Rectal smooth muscle tissue (tissue), 1 donor: ENCODE measurements around the gene LCN12.

Experiments used
- H3K27ac ChIP-seq: one replicate; pipeline ENCODE4 v1.7.0; 2013; ENCODE audit warnings: low read depth, low read length, inconsistent platforms
- H3K27me3 ChIP-seq: one replicate; pipeline ENCODE4 v1.7.0; 2013; ENCODE audit warnings: low read length; ENCODE audit not compliant: control insufficient read depth, insufficient read depth
- H3K36me3 ChIP-seq: one replicate; pipeline ENCODE4 v1.7.0; 2013; ENCODE audit warnings: low read length; ENCODE audit not compliant: control insufficient read depth, insufficient read depth
- H3K4me1 ChIP-seq: one replicate; pipeline ENCODE4 v1.7.0; 2013; ENCODE audit warnings: low read length; ENCODE audit not compliant: control insufficient read depth, insufficient read depth
- H3K4me3 ChIP-seq: one replicate; pipeline ENCODE4 v1.7.0; 2013; ENCODE audit warnings: low read length
- H3K9ac ChIP-seq: one replicate; pipeline ENCODE4 v1.7.0; 2013; ENCODE audit warnings: low read length

Gene LCN12

DNA sequence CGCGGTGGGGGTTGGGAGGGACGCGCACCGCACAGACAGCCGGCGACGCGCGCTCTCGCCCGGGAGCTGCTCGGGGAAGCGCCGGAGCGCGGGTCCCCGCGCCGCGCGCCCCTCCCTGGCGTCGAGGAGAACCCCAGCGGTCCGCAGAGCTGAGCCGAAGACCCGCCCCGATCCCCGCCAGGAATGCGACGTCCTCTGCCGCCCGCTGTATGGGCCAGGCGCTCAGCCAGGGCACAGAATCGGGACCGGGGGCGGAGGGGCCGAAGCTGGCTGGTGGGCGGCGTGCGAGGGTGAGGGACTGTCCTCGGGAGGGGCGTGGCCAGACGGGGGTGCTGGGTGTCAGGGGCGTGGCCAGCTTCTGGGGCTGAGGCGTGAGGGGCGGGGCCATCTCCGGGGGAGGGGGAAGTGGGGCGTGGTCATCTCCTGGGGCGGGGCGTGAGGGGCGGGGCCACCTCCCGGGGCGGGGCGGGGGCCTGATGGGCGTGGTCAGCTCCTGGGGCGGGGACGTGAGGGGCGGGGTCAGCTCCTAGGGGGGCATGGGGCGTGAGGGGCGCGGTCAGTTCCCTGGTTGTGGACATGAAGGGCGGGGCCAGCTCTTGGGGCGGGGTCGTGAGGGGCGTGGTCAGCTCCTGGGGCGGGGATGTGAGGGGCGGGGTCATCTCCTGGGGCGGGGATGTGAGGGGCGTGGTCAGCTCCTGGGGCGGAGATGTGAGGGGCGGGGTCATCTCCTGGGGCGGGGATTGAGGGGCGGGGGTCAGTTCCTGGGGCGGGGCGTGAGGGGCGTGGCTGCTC, 26.2 kb downstream of the LCN12 start:
- H3K4me3 ChIP-seq = peak overlapping the region; percentile 51
- H3K27ac ChIP-seq = no peak overlapping the region
- H3K27me3 ChIP-seq = peaks cover 9% of the 10 kb centered on the region
- H3K9ac ChIP-seq = no peak overlapping the region
- H3K36me3 ChIP-seq = no peaks in the 10 kb centered on the region
- no peaks in the 10 kb centered on the region for H3K4me1 ChIP-seq

DNA sequence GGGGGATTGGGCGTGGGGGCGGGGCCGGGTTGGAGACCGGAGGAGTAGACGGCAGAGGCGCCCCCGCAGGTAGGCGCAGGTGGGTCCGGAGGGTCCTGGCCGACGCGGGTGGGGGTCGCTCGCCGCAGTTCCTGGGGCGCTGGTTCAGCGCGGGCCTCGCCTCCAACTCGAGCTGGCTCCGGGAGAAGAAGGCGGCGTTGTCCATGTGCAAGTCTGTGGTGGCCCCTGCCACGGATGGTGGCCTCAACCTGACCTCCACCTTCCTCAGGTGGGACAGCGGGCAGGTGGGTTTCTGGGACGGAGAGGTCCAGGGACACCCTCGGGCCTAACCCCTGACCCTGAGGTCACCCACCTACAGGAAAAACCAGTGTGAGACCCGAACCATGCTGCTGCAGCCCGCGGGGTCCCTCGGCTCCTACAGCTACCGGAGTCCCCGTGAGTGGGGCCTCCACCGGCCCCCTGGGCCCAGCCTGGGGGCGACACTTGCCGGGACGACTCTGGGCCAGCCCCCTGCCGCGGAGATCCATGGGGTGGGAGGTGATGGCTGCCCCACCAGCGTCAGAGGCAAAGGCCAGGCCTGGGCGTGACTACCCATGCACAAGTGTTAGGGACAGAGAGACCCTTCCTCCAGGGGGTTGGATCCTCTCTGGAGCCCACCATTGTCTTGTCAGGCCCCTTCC, 26.9 kb downstream of the LCN12 start:
- Histone ChIP-seq H3K36me3 (no peaks in the 10 kb centered on the region), H3K4me3 (no peak overlapping the region), H3K9ac (no peak overlapping the region), H3K27ac (no peak overlapping the region), H3K27me3 (peaks cover 9% of the 10 kb centered on the region), H3K4me1 (no peaks in the 10 kb centered on the region)

DNA sequence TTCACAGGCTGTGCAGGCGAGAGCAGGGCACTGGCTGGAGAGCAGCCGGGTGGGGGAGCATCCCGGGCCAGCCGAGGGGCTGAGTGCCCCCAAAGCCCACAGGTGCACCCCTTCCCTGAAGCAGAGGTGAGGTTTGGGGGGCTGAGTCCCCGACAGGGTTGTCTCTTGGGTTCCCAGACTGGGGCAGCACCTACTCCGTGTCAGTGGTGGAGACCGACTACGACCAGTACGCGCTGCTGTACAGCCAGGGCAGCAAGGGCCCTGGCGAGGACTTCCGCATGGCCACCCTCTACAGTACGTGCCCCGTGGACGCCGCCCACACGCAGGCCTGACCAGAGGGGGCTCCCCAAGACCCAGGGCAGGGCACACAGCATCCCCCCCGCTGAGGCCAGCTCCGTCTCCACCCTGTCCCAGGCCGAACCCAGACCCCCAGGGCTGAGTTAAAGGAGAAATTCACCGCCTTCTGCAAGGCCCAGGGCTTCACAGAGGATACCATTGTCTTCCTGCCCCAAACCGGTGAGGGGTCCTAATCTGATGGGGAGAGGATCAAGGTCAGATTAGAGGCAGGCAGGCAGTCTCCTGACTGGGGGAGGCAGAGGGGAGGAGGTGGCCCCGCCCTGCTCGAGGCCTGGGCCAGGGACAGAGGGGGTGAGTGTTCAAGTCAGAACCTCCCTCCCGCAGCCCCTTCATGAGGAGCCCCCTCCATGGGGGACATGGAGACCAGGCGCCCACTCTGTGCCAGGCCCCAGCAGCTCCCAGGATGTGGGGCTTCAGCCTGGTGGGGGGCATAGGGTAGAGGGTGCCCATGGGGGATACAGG, 27.9 kb downstream of the LCN12 start:
- H3K4me3 ChIP-seq = no peak overlapping the region
- H3K36me3 ChIP-seq = no peaks in the 10 kb centered on the region
- H3K27me3 ChIP-seq = peaks cover 13% of the 10 kb centered on the region
- H3K4me1 ChIP-seq = no peaks in the 10 kb centered on the region
- H3K27ac ChIP-seq = no peak overlapping the region
- H3K9ac ChIP-seq = no peak overlapping the region

DNA sequence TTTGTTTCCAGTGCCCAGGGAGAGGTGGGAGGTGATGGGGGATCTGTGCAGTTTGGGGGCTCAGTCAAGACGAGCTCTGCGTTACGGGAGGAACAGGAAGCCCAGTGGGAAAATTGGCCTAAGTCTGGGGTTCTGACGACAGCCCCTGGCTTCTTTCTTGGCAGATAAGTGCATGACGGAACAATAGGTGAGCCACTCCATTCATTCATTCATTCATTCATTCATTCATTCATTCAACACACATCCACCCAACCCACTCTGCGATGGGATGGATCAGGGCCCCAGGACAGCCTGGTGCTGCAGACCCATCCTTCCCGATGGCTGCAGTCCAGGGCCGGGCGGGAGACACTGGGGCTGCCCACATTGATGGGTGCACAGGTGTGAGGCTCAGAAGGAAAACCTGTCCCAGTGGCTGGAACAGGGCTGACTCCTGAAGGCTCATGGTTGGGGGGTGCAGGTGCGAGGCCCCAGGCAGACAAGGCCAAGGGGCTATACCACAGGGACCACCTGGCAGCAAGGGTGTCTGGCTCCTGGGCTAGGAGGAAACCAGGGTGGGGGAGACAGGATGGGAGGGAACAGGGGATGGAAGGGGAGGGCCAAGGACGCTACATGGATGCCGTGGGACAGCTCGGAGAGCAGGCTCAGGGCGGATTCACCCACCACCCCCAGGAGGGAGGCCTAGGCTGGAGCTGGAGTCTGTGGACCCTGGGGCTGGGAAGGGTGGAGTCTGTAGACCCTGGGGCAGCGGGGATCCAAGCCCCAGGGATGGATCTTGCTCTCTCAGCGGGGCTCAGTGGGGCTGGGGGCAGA, 28.8 kb downstream of the LCN12 start:
- H3K36me3 ChIP-seq = no peaks in the 10 kb centered on the region
- no peak overlapping the region for H3K9ac ChIP-seq
- no peak overlapping the region for H3K4me3 ChIP-seq
- H3K27ac ChIP-seq = no peak overlapping the region
- H3K27me3 ChIP-seq = peaks cover 19% of the 10 kb centered on the region
- no peaks in the 10 kb centered on the region for H3K4me1 ChIP-seq

DNA sequence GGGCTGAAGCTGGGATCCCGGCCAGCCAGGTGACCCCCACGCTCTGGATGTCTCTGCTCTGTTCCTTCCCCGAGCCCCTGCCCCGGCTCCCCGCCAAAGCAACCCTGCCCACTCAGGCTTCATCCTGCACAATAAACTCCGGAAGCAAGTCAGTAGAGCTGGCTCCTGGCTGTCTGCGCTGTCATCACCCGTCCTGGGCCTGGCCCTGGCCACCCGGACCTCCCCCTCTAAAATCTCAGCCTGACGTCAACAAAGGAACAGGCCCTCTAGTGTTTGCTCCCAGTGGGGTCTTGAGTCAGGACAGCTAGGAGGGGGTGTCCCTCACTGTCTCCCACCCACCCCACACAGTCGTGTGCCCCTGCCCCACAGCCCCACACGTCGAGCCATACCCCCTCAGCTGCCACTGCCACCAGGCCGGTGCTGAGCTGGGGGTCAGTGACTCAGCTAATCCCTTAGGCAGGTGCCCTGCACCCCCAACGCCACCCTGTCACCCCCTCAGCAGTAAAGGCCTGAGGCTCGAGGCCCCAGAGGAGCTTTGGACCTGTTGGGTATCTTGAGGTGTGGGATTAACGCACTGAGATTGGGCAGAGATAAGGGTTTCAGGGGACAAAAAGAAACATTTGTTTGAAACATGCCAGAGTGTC, 29.6 kb downstream of the LCN12 start:
- Histone ChIP-seq H3K36me3 (no peaks in the 10 kb centered on the region), H3K9ac (no peak overlapping the region), H3K27me3 (peaks cover 22% of the 10 kb centered on the region), H3K4me3 (no peak overlapping the region), H3K4me1 (no peaks in the 10 kb centered on the region), H3K27ac (no peak overlapping the region)

DNA sequence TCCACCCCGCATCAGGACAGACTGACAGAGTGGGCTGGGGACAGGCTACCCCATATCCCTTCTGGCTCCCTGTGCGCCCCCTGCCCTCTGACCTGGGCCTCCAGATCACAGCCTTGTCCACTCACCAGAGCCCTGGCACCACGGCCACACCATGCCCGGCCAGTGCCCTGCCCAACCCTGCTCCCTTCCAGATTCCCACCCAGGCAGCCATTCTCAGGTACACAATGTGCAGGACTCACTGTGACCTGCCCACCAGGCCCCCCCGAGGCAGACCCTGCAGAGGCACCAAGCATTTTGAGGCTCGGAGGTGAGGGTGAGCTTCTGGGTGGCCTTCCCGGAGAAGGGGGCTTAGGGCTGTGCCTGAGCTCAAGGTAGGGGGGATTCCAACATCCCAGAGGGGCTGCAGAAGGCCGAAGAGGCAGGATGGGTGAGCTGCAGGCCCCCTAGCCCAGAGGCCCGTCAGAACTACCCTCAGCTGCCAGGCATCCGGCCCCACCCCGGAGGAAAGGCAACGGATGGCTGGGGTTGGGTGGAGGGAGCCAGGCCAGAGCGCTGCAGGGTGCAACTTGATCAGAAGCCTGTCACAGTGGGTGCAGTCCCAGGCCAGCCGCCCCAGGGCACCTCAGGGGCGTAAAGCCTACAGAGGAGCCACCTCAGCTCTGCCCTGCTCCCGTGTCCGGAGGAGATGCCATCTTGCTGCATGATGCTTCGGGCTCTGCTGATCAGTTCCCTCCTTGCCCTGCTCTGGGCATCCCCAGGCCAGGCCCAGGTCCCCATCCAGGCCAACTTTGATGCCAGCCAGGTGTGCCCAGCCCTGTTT, 30.4 kb downstream of the LCN12 start, which contains the start of gene LCNL1:
Gene LCNL1 (plus strand): TSS at position 762 of the 820 bp plus-strand sequence. CDS start 594 bp downstream, outside the sequence.
- peaks cover 22% of the 10 kb centered on the region for H3K27me3 ChIP-seq
- H3K27ac ChIP-seq = no peak within 1 kb of the TSS
- H3K36me3 ChIP-seq = no peaks in the 10 kb centered on the region
- no peaks in the 10 kb centered on the region for H3K4me1 ChIP-seq
- no peak within 1 kb of the TSS for H3K9ac ChIP-seq
- H3K4me3 ChIP-seq = no peak within 1 kb of the TSS

DNA sequence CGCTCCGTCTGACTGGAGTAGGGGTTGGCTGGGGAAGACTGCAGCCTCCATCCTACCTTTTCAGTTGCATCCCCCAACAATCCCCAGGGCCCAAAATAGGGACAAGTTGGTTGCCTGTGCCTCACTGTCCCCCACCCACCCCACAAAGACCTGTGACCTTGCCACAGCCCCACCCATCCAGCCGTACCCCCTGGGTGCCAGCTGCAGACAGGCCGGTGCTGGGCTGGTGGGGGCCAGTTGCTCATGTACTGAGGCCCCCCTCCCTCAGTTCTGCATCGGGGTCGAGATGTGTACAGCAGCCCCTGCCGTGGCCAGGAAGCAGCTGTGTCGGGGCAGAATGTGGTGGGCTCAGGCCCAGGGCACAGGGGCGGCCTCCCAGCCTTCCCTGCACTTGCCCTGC, 31.1 kb downstream of the LCN12 start:
- Histone ChIP-seq H3K4me3 (no peak overlapping the region), H3K27me3 (peaks cover 22% of the 10 kb centered on the region), H3K27ac (no peak overlapping the region), H3K9ac (no peak overlapping the region), H3K36me3 (no peaks in the 10 kb centered on the region), H3K4me1 (no peaks in the 10 kb centered on the region)

DNA sequence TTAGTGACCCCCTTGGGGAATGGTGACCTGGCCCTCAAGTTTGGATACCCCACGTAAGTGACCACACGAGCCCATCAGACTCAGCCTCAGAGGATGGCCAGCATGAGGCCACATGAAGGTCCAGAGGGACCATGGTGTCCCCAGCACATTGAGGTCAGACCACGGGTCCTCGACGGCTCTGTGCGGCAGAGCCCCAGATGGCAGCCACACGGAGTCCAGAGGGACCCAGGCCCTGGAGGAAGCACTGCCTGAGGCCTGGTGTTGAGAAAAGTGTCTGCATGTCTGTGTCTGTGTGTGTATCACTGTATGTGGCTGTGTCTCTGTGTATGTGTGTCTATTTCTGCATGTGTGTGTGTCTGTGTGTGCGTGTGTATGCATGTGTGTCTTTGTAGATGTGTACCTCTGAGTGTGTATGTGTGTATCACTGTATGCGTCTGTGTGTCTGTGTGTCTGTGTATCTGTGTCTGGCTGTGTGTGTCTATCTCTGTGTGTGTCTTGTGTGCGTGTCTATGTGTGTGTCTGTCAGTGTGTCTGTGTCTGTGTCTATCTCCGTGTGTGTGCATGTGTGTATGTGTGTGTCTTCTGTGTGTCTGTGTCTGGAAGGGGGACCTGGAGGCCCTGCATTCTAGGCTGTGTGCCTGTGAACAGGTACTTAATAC, 31.7 kb downstream of the LCN12 start:
- no peak overlapping the region for H3K27ac ChIP-seq
- H3K4me1 ChIP-seq = no peaks in the 10 kb centered on the region
- H3K9ac ChIP-seq = no peak overlapping the region
- no peak overlapping the region for H3K4me3 ChIP-seq
- H3K36me3 ChIP-seq = no peaks in the 10 kb centered on the region
- H3K27me3 ChIP-seq = peaks cover 22% of the 10 kb centered on the region

DNA sequence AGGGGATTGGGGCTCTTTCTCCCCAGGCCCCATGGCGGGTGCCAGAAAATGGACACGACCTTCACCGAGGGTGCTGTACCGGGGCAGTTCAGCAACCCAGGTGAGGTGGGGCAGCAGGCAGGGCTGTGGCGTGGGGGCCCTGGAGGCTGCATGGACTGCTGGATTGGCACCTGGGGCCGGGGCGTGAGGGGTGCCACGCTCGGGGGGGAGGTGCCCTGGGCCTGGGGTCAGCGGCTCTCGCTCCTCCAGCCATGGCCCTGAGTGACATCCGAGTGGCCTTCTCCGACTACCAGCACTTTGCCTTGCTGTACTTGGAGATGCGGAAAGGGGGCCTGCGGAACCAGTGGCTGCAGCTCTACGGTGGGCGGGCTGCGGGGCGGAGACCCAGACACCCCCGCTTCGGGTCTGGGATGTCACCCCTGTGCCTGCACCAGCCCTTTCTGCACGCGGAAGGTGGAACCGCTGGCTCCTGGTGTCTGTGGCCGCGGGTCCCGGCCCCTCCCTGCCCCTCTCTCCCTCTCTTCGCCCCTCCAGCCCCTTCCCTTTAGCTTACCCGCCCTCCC, 32.5 kb downstream of the LCN12 start:
- Histone ChIP-seq H3K9ac (no peak overlapping the region), H3K36me3 (no peaks in the 10 kb centered on the region), H3K27me3 (peaks cover 22% of the 10 kb centered on the region), H3K27ac (no peak overlapping the region), H3K4me3 (no peak overlapping the region), H3K4me1 (no peaks in the 10 kb centered on the region)

DNA sequence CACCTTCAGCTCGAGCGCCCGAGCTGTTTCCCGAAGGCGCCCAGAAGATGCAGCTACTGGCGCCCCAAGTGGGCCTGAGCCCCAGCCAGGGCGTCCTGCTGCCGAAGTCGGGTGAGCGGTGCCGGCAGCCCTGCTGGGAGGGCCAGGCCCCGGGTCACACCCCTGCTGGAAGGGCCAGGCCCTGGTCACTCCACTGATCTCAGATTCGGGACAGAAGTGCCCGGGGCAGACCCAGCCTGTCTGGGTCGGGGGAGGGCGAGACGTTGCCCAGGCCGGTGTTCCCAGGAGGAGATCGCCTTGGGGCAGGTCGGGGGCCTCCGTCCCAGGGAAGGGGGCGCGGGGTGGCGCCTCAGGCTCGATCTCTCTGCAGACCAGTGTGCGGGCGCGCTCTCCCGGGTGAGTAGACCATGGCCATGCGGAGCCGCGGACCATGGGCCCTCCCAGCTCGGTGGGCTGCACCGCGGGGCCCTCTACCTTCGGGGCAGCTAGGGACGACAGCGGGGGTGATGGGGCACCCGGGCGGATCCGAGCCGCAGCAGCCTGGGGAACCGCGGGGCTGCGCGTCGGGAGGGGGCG, 33.0 kb downstream of the LCN12 start:
- H3K4me3 ChIP-seq = no peak overlapping the region
- H3K4me1 ChIP-seq = no peaks in the 10 kb centered on the region
- no peak overlapping the region for H3K27ac ChIP-seq
- no peaks in the 10 kb centered on the region for H3K36me3 ChIP-seq
- no peak overlapping the region for H3K9ac ChIP-seq
- H3K27me3 ChIP-seq = peaks cover 22% of the 10 kb centered on the region
